B cell (primary cell): Measurements from ENCODE around the gene RHCG.

Source experiments
- CTCF ChIP-seq: fragments of 200-600 bp; IDR thresholded peaks from one replicate; pipeline ENCODE4 v1.8.0; 2022; ENCODE audit warnings: antibody characterized with exemption, mild to moderate bottlenecking
- EZH2 ChIP-seq: IDR thresholded peaks from 2 replicates; pipeline ENCODE4 v1.6.1; 2012; ENCODE audit warnings: borderline replicate concordance, low read depth, mild to moderate bottlenecking, moderate library complexity, low read length; ENCODE audit not compliant: insufficient read depth, poor library complexity, severe bottlenecking

GRCh38 chr15:89489376-89489775 lies 7.0 kb downstream of the RHCG start:
- TF ChIP-seq CTCF (no peak), EZH2 (no peak)
